ENCODE results near the gene KIF18A.

KIF18A gene

DNA sequence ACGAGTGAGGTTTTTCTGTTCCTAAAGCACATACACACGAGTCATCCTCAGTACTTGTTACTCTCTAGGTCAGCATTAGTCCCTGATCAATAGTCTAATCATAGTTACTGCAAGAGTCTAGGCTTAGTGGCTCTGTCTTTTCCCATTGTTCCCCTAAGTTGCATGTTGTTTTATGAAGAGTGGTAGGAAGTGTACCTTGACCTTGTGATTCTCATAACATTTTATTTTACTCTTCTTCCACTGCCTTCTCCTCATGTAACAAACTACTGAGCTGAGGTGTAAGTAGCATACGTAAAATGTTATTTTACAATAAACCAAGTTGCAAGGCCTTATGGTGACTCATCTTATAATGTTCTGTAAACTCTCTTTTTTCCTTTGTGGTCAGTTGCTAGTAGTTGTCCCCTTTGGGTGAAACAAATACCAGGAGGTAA, 15.2 kb upstream of the KIF18A start:
- peak; percentile 75 for DNase-seq (ENCODE audit: low read depth)
- H3K4me3 ChIP-seq (ENCODE audit: low read depth, low read length), result no peak overlapping the region
- TF ChIP-seq, protein P1, sequence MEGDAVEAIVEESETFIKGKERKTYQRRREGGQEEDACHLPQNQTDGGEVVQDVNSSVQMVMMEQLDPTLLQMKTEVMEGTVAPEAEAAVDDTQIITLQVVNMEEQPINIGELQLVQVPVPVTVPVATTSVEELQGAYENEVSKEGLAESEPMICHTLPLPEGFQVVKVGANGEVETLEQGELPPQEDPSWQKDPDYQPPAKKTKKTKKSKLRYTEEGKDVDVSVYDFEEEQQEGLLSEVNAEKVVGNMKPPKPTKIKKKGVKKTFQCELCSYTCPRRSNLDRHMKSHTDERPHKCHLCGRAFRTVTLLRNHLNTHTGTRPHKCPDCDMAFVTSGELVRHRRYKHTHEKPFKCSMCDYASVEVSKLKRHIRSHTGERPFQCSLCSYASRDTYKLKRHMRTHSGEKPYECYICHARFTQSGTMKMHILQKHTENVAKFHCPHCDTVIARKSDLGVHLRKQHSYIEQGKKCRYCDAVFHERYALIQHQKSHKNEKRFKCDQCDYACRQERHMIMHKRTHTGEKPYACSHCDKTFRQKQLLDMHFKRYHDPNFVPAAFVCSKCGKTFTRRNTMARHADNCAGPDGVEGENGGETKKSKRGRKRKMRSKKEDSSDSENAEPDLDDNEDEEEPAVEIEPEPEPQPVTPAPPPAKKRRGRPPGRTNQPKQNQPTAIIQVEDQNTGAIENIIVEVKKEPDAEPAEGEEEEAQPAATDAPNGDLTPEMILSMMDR (conservative IDR thresholded peaks at IDR 0.05; ENCODE audit: low read depth, low read length), result no peak

DNA sequence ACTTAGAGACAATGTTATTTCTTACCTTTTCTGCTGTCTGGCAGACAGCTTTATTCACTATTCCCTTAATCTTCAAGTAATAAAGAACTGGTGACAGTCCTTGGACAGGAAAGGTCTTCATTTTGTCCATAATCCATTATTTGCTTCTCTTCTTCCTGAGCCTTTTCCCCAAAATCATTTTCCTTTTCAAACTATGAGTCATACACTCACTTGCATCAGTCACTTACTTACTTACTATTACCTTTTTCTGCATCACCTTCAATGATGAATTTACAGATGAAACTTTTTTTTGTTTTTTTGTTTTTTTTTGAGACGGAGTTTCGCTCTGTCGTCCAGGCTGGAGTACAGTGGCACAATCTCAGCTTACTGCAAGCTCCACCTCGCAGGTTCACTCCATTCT, 9.8 kb upstream of the KIF18A start:
- TF ChIP-seq, protein P1 (conservative IDR thresholded peaks at IDR 0.05; ENCODE audit: low read depth, low read length), result no peak
- no peak for DNase-seq (ENCODE audit: low read depth)
- H3K4me3 ChIP-seq (ENCODE audit: low read depth, low read length), result no peak overlapping the region

- no peak overlapping the region for H3K4me3 ChIP-seq (ENCODE audit: low read depth, low read length)
- no peak for DNase-seq (ENCODE audit: low read depth)
- TF ChIP-seq, protein P1 (conservative IDR thresholded peaks at IDR 0.05; ENCODE audit: low read depth, low read length), result no peak
These were observed 6.8 kb upstream of the KIF18A start for GRCh38 chr11:28114731-28115130.

DNA sequence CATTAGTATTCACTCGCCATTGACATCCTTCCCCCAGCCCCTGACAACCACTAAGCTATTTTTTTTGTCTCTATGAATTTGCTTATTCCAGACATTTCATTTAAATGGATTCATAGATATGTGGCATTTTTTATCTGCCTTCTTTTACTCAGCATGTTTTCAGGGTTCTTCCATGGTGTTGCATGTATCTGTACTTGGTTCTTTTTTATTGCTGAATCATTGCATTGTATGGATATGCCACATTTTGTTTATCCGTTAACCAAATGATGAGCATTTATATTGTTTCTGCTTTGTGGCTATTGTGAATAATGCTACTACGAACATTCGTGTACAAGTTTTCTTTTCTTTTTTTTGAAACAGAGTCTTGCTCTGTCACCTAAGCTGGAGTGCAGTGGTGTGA, 6.2 kb upstream of the KIF18A start:
- DNase-seq (ENCODE audit: low read depth), result no peak
- TF ChIP-seq, protein P1 (conservative IDR thresholded peaks at IDR 0.05; ENCODE audit: low read depth, low read length), result no peak
- H3K4me3 ChIP-seq (ENCODE audit: low read depth, low read length), result no peak overlapping the region

DNA sequence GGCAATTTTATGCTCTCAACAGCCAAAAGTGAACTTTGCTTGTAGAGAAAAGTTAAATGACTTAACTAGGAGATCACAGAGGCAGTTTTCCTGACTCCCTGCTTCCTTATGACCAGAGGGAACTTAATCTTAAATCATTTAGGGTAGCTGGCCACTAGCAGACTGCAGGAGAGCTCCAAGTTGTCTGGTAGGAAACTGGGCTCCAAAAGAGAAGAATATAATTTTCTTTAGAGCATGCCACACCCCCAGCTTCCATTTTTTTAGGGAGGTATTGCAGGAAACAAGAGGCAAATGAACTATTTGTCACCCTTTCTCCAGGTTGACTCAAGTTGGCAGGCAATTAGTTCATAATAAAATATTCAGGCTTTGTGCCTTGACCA, 2.9 kb upstream of the KIF18A start:
- peak overlapping the region; percentile 79 for H3K4me3 ChIP-seq (ENCODE audit: low read depth, low read length)
- TF ChIP-seq, protein P1 (conservative IDR thresholded peaks at IDR 0.05; ENCODE audit: low read depth, low read length), result no peak
- peak; percentile 29 for DNase-seq (ENCODE audit: low read depth)

DNA sequence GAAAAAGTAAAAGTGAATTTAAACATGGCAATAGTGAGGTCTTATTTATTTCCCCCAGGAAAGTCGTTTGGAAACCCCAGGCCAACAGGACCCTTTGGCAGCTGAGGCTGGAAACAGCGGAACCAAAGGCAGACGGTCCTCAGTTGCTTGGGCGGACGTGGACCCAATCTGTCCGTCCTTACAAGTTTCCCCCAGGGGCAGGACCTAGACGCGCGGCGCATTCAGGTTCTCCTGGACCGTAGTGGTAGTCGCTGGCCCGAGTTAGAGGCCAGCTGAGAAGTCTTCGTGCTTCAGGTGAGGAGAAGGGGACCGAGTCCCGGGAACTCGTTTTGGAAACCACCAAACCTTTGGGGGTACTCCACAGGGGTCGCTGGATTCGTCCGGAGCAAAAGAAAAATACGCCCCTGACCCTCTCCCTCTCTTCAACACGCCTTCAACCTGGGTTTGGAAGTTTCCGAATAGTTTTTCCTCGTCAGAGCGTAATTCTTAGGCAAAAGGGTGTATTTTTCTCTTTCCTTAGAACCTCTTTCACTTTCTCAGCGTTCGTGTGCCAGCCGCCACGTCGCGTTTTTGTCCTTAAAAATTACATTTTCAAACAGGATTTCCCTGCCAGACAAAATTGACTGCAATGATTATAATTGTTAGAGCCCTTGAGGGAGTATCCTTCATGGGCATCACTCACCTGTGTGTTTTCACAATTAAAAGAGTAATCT, 2.3 kb upstream of the KIF18A start:
- H3K4me3 ChIP-seq (ENCODE audit: low read depth, low read length), result peak overlapping the region; percentile 79
- DNase-seq (ENCODE audit: low read depth), result peak; percentile 86

More for the DNA sequence above, 2.3 kb upstream of the KIF18A start:
- TF ChIP-seq, protein P1 (conservative IDR thresholded peaks at IDR 0.05; ENCODE audit: low read depth, low read length), result no peak
